Measurements from ENCODE around the gene COA3.
"Not testable (repeated sequence)": the region's sequence is repeated elsewhere in the genome, so short reads cannot be mapped to it uniquely, and the experiment has no call there.

COA3 gene

GRCh38 chr17:42783791-42784138 is 14.7 kb downstream of the COA3 start:
- H3K4me3 ChIP-seq, result no peak overlapping the region
- H3K27ac ChIP-seq, result no peak overlapping the region

- H3K4me3 ChIP-seq, result no peak overlapping the region
- H3K27ac ChIP-seq, result no peak overlapping the region
These were observed 15.3 kb downstream of the COA3 start for GRCh38 chr17:42783062-42783790.

DNA sequence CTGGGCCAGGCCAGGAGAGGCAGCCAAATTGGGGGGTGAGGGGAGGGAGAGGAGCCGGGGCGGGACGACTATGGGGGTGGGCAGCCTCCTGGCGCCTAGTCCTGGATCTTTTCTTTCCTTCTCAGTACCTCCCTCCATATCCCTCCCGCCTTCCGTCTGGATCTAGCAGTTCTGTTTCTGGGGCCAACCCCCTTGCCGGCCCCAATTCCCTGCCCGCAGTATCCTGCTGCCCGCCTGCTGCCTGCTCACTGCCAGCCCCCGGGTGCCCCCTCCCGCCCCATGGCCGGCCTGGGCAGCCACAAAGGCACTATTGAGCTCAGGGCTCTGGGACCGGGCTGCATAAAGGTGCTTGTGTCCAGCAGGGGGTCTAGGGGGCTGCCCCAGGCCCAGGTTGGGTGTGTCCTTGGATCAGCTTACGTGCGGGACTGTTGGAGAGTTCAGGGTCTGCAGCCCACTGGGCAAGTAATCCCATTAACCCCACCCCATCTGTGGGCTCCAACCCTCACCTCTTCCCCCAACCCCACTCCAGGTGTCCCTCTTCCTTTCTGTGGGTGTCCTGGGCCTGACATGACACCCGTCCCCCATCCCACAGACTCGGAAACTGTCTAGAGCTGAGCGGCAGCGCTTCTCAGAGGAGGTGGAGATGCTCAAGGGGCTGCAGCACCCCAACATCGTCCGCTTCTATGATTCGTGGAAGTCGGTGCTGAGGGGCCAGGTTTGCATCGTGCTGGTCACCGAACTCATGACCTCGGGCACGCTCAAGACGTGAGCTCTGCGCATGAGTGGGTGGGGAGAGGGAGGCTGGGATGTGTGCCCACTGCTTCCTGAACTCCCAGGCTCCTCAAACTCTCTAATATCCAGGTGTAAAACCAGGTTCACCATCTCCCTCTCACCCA is 16.1 kb downstream of the COA3 start:
- H3K27ac ChIP-seq, result no peak overlapping the region
- no peak overlapping the region for H3K4me3 ChIP-seq

DNA sequence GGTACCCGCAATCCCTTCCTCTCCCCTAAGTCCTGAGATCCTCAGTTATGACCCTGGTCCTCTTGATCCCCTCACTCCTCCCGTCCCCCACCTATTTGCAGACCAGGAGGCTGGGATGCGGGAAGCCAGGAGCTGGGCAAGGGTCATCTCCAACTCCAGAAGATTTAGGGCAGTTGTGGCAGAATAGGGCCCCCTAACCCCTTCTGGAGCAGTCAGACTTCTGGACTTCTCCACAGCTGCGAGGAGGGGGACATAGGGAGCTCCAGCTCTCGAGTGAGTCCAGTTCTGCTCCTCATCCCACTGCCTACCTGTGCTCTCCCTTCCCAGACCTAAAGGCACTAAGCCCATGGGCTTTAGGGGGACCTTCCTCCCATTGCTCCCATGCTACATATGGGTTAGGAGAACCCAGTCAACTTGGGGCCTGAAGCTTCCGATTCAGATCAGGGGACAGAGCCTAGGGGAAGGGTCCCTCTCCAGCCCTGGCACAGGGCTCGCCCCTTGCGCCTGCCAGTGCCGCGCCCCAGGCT is 16.8 kb downstream of the COA3 start:
- H3K27ac ChIP-seq, result no peak overlapping the region
- no peak overlapping the region for H3K4me3 ChIP-seq

GRCh38 chr17:42780851-42781638 is 17.5 kb downstream of the COA3 start:
- Histone ChIP-seq H3K27ac (peak overlapping the region in 2 of 21 experiments; percentile 6 to 62), H3K4me3 (peak overlapping the region in 3 of 7 experiments; percentile 12 to 38 (median 33))

GRCh38 chr17:42779936-42780850 is 18.3 kb downstream of the COA3 start, which contains the start of gene WNK4:
Gene WNK4, plus strand, starts transcription at chr17:42780610. Its CDS starts 89 bp downstream, at chr17:42780699.
- H3K4me3 ChIP-seq, result peak within 1 kb of the TSS in 3 of 7 experiments; percentile 12 to 38 (median 33)
- peak within 1 kb of the TSS in 2 of 21 experiments; percentile 6 to 62 for H3K27ac ChIP-seq

GRCh38 chr17:42779304-42779935 is 19.1 kb downstream of the COA3 start:
- Histone ChIP-seq H3K4me3 (no peak overlapping the region), H3K27ac (peak overlapping the region in 1 of 21 experiments; percentile 28)

GRCh38 chr17:42778570-42778969 is 19.9 kb downstream of the COA3 start:
- peak overlapping the region in 1 of 21 experiments; percentile 28 for H3K27ac ChIP-seq
- no peak overlapping the region for H3K4me3 ChIP-seq

GRCh38 chr17:42775534-42776098 is 22.9 kb downstream of the COA3 start:
- H3K4me3 ChIP-seq, result no peak overlapping the region
- H3K27ac ChIP-seq, result no peak overlapping the region

GRCh38 chr17:42774066-42774745 is 24.3 kb downstream of the COA3 start:
- H3K27ac ChIP-seq, result peak overlapping the region in 14 of 21 experiments; percentile 78 to 94 (median 86)
- peak overlapping the region; percentile 71 to 88 (median 75) for H3K4me3 ChIP-seq

DNA sequence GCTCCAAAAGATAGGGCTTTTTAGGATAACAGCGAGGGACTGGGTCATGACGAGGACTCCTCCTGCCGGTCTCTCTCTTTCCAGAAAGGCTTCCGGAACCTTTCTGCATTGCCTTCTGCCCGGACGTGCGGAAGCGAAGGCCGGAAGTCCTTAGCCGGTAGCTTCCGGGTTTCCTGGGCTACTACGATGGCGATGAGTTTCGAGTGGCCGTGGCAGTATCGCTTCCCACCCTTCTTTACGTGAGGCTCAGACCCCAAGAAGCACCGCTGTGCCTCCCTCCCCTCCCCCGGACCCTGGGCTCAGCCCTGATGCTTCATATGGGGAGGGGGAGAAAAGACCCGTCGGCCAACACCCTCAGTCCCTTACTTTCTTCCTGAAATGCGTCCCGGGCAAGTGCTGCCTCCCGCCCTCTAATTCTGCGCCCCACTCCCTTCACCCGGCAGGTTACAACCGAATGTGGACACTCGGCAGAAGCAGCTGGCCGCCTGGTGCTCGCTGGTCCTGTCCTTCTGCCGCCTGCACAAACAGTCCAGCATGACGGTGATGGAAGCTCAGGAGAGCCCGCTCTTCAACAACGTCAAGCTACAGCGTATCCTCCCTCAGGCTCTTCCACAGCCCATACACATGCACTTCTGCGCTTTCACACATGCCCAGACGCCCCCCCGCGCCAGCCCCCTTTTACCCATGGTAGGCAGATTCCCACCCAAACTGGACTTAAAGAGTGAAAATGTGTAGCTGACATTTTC is 25.0 kb downstream of the COA3 start, which contains the start of gene VPS25:
VPS25 (plus strand) TSS at position 160 of the 746 bp plus-strand sequence; CDS start at position 187, 27 bp downstream.
- peak within 1 kb of the TSS in 20 of 21 experiments; percentile 65 to 94 (median 86) for H3K27ac ChIP-seq
- peak within 1 kb of the TSS; percentile 71 to 88 (median 75) for H3K4me3 ChIP-seq

DNA sequence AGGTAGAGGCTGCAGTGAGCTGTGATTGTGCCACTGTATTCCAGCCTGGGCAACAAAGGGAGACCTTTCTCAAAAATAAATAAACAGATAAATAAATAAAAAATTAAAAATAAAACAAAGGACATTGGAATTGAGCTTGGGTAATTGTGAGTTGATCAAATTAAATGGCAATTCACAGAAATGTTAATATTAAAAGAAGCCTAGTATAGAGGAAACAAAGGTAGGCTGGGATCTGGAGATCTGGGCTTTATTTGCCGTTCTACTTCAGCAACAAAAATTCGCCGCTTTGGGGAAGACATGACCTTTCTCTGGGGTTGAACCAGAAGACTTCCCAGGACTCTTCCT is 25.6 kb downstream of the COA3 start:
- H3K4me3 ChIP-seq, result peak overlapping the region; percentile 71 to 88 (median 75)
- H3K27ac ChIP-seq, result peak overlapping the region in 20 of 21 experiments; percentile 65 to 94 (median 86)

GRCh38 chr17:42769964-42770363 is 28.5 kb downstream of the COA3 start:
- not testable (repeated sequence) for H3K4me3 ChIP-seq, H3K27ac ChIP-seq

GRCh38 chr17:42768006-42768405 is 30.5 kb downstream of the COA3 start:
- H3K4me3 ChIP-seq, result not testable (repeated sequence)

DNA sequence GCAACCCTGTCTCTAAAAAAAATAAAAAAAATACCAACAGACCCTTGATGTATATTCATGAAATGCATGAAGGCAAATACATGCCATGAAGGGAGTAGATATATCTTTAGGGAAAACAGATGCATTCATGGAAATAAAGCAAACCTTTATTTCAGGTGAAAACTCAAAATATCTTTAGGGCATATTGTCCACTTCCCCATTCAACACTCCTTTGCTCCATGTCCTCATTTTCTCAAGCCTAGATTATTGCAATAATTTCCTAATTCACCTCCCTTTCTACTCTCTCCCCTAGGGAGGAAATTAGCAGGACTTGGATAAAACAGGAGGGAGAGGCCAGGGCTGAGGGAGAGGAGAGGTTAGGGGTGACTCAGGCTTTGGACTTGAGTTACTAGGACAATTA is 31.0 kb downstream of the COA3 start:
- H3K27ac ChIP-seq, result no peak overlapping the region
- H3K4me3 ChIP-seq, result no peak overlapping the region

More at GRCh38 chr17:42768006-42768405, 30.5 kb downstream of the COA3 start:
- not testable (repeated sequence) for H3K27ac ChIP-seq

- no peak overlapping the region for H3K4me3 ChIP-seq
- no peak overlapping the region for H3K27ac ChIP-seq
These were observed 32.4 kb downstream of the COA3 start for GRCh38 chr17:42766124-42766523.
